Ramos (cell line): ENCODE data around the gene NXPH4.

ENCODE experiments used
- in situ Hi-C: fragments of 300-500 bp; cut with MboI; formaldehyde crosslinking; loops from one replicate; pipeline ENCODE4 v1.14.3; 2022; ENCODE audit warnings: low sequenced_read_pairs; ENCODE audit not compliant: unreplicated experiment

NXPH4 gene

GRCh38 chr12:57238854-57239554 is 22.4 kb downstream of the NXPH4 start:
- in situ Hi-C loops, result loop anchor here (25.0 kb wide), 3 partner anchors 223 to 648 kb away; partner anchors contain the start of genes CDK4, CYP27B1, EEF1AKMT3 and GLI1

- in situ Hi-C loops, result loop anchor here (25.0 kb wide), 3 partner anchors 223 to 648 kb away; partner anchors contain the start of genes CDK4, CYP27B1, EEF1AKMT3 and GLI1
These were observed 23.0 kb downstream of the NXPH4 start for GRCh38 chr12:57239587-57240065.

DNA sequence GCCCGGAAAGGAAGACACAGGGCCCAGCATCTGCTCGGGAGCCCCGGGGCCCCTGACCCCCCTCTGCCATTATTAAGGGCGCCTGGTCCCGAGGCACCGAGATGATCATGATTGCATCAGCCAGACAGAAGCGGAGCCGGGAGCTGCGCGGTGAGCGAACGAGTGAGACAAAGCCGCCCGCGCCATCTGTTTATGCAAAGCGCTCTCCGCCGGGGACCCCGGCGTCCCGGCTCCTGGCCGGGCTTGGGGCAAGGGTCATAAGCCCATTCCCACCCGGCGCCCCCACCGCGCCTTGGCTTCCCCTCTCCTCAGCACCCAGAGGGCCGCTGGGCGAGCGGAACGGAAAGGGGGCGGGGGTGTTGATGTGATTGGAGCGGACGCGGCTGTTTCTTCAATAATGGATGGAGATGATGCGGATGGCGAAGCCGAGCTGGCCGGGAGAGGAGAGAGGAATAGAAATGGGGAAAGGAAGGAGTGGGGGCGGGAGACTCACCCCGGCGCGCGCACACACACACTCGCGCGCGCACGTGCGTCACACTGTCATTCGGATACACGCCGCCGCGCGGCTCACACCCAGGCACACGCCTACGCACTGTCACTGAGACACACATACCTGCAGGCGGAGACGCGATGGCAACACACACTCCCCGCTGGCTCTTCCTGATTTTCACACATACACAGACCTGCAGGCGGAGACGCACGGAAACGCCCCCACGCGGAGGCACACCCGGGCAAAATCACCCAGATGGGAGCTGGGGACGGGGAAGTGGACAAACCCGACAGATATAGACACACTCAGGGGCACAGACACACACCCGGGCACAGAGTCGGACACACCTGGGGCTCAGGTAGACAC is 23.7 kb downstream of the NXPH4 start:
- in situ Hi-C loops, result loop anchor here (25.0 kb wide), 3 partner anchors 222 to 647 kb away; partner anchors contain the start of genes CDK4, CYP27B1, EEF1AKMT3 and GLI1

GRCh38 chr12:57240926-57241401 is 24.4 kb downstream of the NXPH4 start:
- in situ Hi-C loops, result loop anchor here (25.0 kb wide), 3 partner anchors 221 to 646 kb away; partner anchors contain the start of genes CDK4, CYP27B1, EEF1AKMT3 and GLI1

DNA sequence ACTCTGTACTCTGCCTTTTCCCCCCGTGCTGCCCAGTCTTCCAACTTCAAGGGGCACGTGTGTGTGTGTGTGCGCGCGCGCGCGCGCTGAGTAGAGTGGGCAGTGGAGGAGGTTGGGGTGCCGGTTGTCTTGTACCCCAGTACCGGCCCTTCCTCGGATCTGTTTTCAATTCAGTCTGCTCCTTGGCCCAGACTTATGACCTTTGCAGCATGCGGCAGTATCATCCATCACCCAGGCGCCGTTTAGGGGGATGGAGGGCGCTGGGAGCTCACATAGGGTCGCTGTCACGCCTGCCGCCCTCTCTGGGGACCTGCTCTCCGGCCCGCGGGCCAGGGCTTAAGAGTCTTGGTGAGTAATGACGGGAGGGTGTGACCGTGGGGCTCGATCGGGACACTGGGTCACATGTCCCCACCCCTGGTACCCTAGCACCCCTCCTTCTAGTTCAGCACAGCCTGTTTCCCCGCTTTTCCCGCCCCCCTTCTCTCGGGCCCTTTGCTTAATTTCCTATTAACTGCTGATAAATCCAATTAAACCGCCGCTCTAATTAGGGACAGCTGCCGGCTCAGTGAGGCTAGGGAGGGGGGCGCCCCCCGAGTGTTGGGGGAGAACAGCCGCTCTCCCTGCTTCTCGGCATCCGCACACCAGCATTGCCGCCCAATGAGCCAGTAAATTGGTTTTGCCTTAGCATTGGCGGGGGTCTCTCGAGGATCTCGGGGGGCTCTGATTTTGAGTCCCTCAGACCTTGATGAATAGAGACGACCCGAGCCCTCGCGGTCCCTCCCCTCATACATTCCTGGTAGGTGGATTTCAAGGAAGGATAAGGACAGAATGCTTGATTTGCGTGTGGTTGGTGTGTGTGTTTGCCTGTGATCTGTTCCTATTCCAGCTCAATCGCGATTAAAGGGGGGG is 25.1 kb downstream of the NXPH4 start:
- in situ Hi-C loops, result loop anchor here (25.0 kb wide), 3 partner anchors 221 to 646 kb away; partner anchors contain the start of genes CDK4, CYP27B1, EEF1AKMT3 and GLI1

DNA sequence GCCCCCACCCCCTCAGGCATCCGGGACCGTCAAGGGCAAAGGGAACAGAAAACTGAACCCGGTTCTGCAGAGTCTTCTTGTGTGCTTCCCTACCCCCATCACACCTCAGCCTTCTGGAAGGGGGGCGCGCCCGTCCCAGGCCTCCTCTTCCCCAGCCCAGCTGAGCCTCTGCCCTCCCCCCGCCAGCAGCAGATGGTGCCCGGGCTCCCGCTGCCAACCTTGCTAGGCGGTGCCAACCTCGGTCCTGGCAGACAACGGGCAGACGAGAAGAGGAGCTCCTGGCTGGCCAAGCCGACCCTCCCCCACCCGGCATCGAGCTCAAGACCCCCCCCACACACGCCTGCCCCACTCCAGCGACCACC is 25.7 kb downstream of the NXPH4 start:
- in situ Hi-C loops, result loop anchor here (25.0 kb wide), 3 partner anchors 220 to 645 kb away; partner anchors contain the start of genes CDK4, CYP27B1, EEF1AKMT3 and GLI1

GRCh38 chr12:57242691-57243454 is 26.3 kb downstream of the NXPH4 start:
- in situ Hi-C loops, result loop anchor here (25.0 kb wide), 3 partner anchors 219 to 644 kb away; partner anchors contain the start of genes CDK4, CYP27B1, EEF1AKMT3 and GLI1

GRCh38 chr12:57243521-57244311 is 27.1 kb downstream of the NXPH4 start:
- in situ Hi-C loops, result loop anchor here (25.0 kb wide), 3 partner anchors 219 to 644 kb away; partner anchors contain the start of genes CDK4, CYP27B1, EEF1AKMT3 and GLI1

- in situ Hi-C loops, result loop anchor here (25.0 kb wide), 3 partner anchors 218 to 643 kb away; partner anchors contain the start of genes CDK4, CYP27B1, EEF1AKMT3 and GLI1
These were observed 27.7 kb downstream of the NXPH4 start for GRCh38 chr12:57244312-57244696.

- in situ Hi-C loops, result loop anchor here (5.0 to 25.0 kb wide), 4 partner anchors 35 to 640 kb away; partner anchors contain the start of genes CDK4, CYP27B1, EEF1AKMT3 and GLI1
These were observed 30.4 kb downstream of the NXPH4 start for GRCh38 chr12:57247041-57247440.

DNA sequence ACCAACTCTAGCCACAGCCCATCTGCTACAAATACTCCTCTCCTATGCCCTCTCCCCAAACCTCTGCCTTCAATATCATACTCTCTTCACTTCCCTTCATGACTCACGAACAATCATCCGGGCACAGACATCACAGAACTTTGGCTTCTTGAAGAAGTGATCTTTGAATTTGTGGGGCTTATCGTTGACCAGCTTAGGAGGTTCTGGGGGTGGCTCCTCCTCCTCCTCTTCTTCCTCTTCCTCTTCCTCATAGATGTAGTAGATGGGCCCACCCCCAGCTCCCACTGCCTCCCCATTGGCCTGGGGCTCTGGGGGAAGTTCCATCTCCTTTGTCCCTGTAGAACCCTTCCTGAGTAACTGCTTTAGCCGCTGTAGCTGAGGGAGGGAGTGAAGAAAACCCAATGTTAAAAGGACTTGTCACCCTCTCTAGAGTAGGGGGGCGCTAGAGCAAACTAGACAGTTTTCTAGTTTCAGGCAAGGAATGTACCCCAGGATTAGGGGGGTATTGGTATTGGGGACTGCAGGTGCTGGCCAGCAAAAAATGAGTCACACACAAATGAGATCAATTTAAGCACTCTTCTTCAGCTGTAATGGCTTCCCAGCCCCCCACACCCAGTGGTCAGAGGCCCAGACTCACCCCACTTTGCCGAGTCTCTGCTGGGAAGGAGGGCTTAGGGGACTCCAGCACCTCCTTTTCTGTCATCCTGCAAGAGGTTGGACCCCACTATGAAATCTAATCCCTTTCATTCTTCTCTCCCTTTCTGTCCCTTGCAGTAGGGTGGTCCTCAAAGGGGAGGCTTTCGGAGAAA is 32.5 kb downstream of the NXPH4 start:
- in situ Hi-C loops, result loop anchor here (5.0 to 25.0 kb wide), 4 partner anchors 37 to 638 kb away; partner anchors contain the start of genes CDK4, CYP27B1, EEF1AKMT3 and GLI1

DNA sequence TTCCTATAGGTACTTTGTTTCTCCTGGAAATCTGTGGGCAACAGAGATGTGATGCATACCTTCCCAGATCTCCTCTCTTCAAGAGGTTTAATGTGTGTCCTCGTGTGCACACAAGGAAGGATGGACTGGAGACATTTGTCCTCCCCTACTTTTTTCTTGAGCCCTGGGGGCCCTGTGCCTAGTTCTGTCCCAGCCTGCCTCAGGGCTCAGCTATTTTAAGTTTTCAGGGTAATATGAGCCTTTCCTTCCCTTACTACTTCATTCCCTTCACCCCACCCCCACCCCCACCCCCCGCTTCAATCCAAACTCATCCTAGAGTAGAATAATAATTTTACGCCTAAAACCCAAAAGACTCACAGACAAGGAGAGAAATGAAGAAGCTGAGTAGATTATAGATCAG is 33.9 kb downstream of the NXPH4 start:
- in situ Hi-C loops, result no loop called here

DNA sequence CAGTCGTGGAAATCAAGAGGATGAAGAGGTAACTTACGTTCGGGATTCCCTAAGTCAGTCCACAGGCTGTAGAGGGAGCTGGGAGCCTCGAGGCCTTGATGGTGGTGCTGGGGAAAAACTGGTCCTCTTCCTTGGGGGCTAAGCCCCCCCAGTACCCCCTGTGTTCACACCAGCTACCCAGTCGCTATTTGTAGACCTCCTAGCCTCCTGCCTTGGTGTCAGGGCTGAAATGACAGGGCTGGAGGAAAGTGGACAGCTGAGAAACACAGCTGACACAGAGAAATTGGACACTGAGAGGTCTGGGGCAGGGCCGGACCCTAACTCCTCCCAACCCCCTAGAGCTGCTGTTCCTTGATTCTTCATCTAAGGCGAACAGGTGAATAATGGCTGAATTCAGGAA is 34.4 kb downstream of the NXPH4 start, which contains the start of gene STAC3:
Gene STAC3 (minus strand): TSS at position 232 of the 400 bp plus-strand sequence. CDS start 1,551 bp downstream, outside the sequence.
- in situ Hi-C loops, result no loop called here

DNA sequence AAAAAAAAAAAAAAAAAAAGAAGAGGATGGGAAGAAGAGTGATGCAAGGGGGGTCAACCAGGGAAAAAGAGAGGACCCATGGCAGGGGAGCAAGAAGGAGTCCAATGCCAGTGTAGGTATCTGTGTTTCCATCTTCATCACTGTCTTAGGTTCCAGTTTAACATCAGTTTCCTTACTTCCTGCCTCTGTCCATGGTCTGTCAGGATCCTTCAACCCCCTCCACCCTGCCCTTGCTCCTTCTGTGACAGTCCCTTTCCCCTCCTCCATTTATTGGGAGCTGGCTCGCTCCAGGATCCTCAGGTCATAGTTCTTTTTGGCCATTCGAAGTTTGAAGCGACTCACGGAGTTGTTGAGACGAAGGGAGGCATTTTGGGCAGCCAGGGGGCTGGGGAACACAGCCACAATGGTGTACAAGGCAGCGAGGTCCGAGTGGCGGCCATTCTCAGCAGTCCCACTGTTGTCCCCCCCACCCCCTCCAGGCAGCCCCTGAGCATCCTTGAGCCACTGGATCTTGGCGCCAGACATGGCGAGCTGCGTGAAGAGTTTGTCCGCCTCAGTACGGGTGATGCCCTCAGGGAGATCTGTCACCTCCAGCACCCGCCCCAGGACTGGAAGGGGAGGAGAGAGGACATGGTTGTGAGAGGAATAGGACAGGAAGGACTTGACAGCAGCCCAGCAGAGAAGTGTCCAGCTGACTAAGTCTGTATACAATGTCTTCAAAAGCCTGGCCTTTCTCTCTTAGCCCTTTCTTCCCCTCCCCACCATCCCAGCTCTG is 38.1 kb downstream of the NXPH4 start:
- in situ Hi-C loops, result no loop called here

DNA sequence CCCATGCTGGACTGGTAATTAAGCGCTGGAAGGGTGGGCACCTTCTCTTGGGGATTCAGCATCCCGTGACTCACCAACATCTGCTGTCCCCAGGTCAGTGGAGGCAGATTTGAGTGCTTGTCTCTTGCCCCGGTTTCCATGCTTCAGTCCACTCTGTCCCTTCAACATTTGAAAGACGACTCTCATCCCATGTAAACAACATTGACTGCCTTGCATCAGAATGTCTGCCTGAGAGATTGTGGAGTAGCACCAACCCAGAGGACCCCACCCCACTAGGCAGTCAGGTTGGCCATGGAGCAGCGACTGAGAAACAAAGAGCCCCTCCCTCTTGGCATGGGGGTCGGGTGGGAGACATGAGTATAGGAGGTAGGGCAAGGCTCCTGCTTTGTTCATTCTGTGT is 39.3 kb downstream of the NXPH4 start:
- in situ Hi-C loops, result no loop called here
